HepG2 (cell line): Measurements from ENCODE around the gene NUDT1. TPM values are rescaled to one million over a fixed set of nuclear protein-coding genes. Genes with fewer than 3 reads are reported as not detected.

Experiments used
- ATAC-seq: fragments of 200-7000 bp; cut with Tn5 transposase; 3 replicates; pipeline ENCODE4 v1.9.1; 2020; ENCODE audit warnings: mild to moderate bottlenecking, moderate library complexity
- BruUV-seq: library from RNA; stranded (reverse); fragments of 400-500 nt; replicated peaks from 2 replicates; lab custom pipeline; 2021; lab: Mats Ljungman, UMichigan
- CTCF ChIA-PET: fragments of 300-600 bp; formaldehyde crosslinking; extraction: SDS; loops from one replicate; lab custom pipeline; 2021; ENCODE audit warnings: low total read pairs, inconsistent platforms, low intra/inter-chr PET ratio; lab: Yijun Ruan, JAX
- POLR2A ChIA-PET: fragments of 350-600 bp; sonication (Branson Sonifier 250); formaldehyde crosslinking; loops from one replicate; lab custom pipeline; 2020; ENCODE audit warnings: antibody characterized with exemption, inconsistent platforms; lab: Yijun Ruan, JAX
- DNase-seq: peaks from one replicate; pipeline ENCODE4 v3.0.0-alpha.2; 2015; ENCODE audit warnings: low spot score
- FAIRE-seq: peaks from 3 replicates; lab custom pipeline; 2011; peaks lifted over from hg19 to GRCh38; lab: Jason Lieb, UNC
- H2AFZ ChIP-seq: one replicate; pipeline ENCODE4 v1.6.1; 2011; ENCODE audit warnings: low read length, inconsistent platforms
- H3K27ac ChIP-seq: fragments of 300-600 bp; 3 replicates; pipeline ENCODE4 v1.8.0; 2011; ENCODE audit warnings: mixed run types, mild to moderate bottlenecking, mixed read lengths, low read length, inconsistent platforms; ENCODE audit not compliant: insufficient read depth; ENCODE audit errors: extremely low read length
- H3K27me3 ChIP-seq, 2 experiments: fragments of 200-600 bp in 1 of 2; 2 replicates in 1 of 2; 3 replicates in 1 of 2; pipeline versions ENCODE4 v1.6.0 to v1.8.0; 2011; ENCODE audit warnings: low read length in 2 of 2, mild to moderate bottlenecking in 2 of 2, moderate library complexity in 2 of 2, inconsistent platforms in 1 of 2; ENCODE audit not compliant: insufficient read depth in 2 of 2, control insufficient read depth in 1 of 2
- H3K36me3 ChIP-seq, 2 experiments: fragments of 200-600 bp in 1 of 2; replicated peaks in 1 of 2; 2 replicates in 1 of 2; 3 replicates in 1 of 2; pipeline versions ENCODE4 v1.5.1 to v1.8.0; 2011; ENCODE audit warnings: low read length in 2 of 2, inconsistent platforms in 1 of 2; ENCODE audit not compliant: insufficient read depth in 2 of 2, control insufficient read depth in 1 of 2
- H3K4me1 ChIP-seq: 2 replicates; pipeline ENCODE4 v1.5.1; 2012; ENCODE audit warnings: low read length, inconsistent platforms; ENCODE audit not compliant: insufficient read depth
- H3K4me2 ChIP-seq: 2 replicates; pipeline ENCODE4 v1.6.0; 2011; ENCODE audit warnings: low read depth, low read length, inconsistent platforms
- H3K4me3 ChIP-seq, 3 experiments: fragments of 200-600 bp in 1 of 3; sonication (generic), shearing (Covaris generic) in 1 of 3; replicated peaks in 1 of 3; 2 replicates each; pipeline ENCODE4 v1.5.1; 2011 to 2016; ENCODE audit warnings: low read length in 3 of 3, inconsistent platforms in 2 of 3, low read depth in 2 of 3, mild to moderate bottlenecking in 2 of 3, control low read depth in 1 of 3, mixed read lengths in 1 of 3; ENCODE audit not compliant: insufficient read depth in 1 of 3
- H3K79me2 ChIP-seq: one replicate; pipeline ENCODE4 v1.6.1; 2011; ENCODE audit warnings: low read length, inconsistent platforms; ENCODE audit not compliant: insufficient read depth
- H3K9ac ChIP-seq: 2 replicates; pipeline ENCODE4 v1.6.0; 2011; ENCODE audit warnings: mild to moderate bottlenecking, low read depth, low read length, inconsistent platforms; ENCODE audit not compliant: insufficient read depth
- H3K9me3 ChIP-seq: 2 replicates; pipeline ENCODE4 v1.5.1; 2012; ENCODE audit warnings: mild to moderate bottlenecking, low read length
- H4K20me1 ChIP-seq: 2 replicates; pipeline ENCODE4 v1.6.0; 2011; ENCODE audit warnings: inconsistent platforms, mild to moderate bottlenecking, low read length, moderate library complexity; ENCODE audit not compliant: insufficient read depth
- ARHGAP35 ChIP-seq: sonication (generic); formaldehyde crosslinking; IDR thresholded peaks from 2 replicates; pipeline ENCODE4 v1.9.0; 2022; ENCODE audit warnings: mild to moderate bottlenecking, inconsistent platforms, moderate library complexity, missing genetic modification reagents, borderline replicate concordance
- ARID2 ChIP-seq: sonication (generic); formaldehyde crosslinking; IDR thresholded peaks from 2 replicates; pipeline ENCODE4 v1.8.1; 2022; ENCODE audit warnings: mild to moderate bottlenecking, missing genetic modification reagents, borderline replicate concordance
- CEBPB ChIP-seq: IDR thresholded peaks from 2 replicates; pipeline ENCODE4 v1.6.1; 2011; ENCODE audit warnings: low read depth, low read length, improper control_type of control experiment, borderline replicate concordance
- CHCHD3 ChIP-seq: sonication (generic); formaldehyde crosslinking; IDR thresholded peaks from 2 replicates; pipeline ENCODE4 v1.8.0; 2022; ENCODE audit warnings: mild to moderate bottlenecking, missing genetic modification reagents, moderate library complexity
- ETS1 ChIP-seq: sonication (generic); formaldehyde crosslinking; IDR thresholded peaks from 2 replicates; pipeline ENCODE4 v1.4.0; 2020; ENCODE audit warnings: missing genetic modification reagents
- HNRNPH1 ChIP-seq: fragments of 200-400 bp; formaldehyde crosslinking; optimal IDR thresholded peaks from 2 replicates; pipeline ENCODE3; 2017; ENCODE audit warnings: mild to moderate bottlenecking, low read depth, low read length
- MATR3 ChIP-seq: sonication (generic); formaldehyde crosslinking; IDR thresholded peaks from 2 replicates; pipeline ENCODE4 v1.4.0; 2020; ENCODE audit warnings: missing genetic modification reagents
- PRDM15 ChIP-seq: sonication (generic); formaldehyde crosslinking; IDR thresholded peaks from 2 replicates; pipeline ENCODE4 v1.4.0; 2020; ENCODE audit warnings: missing genetic modification reagents
- SYNCRIP ChIP-seq: fragments of 200-400 bp; formaldehyde crosslinking; IDR thresholded peaks from 2 replicates; pipeline ENCODE4 v1.6.1; 2018; ENCODE audit warnings: mild to moderate bottlenecking, low read depth, low read length; ENCODE audit not compliant: insufficient read depth
- ZBTB26 ChIP-seq: IDR thresholded peaks from 2 replicates; pipeline ENCODE4 v1.6.1; 2016; ENCODE audit warnings: missing compliant biosample characterization, missing genetic modification reagents, borderline replicate concordance
- ZFP36L2 ChIP-seq: sonication (generic); formaldehyde crosslinking; IDR thresholded peaks from 2 replicates; pipeline ENCODE4 v1.4.0; 2020; ENCODE audit warnings: missing genetic modification reagents
- ZNF124 ChIP-seq: sonication (generic); formaldehyde crosslinking; IDR thresholded peaks from 2 replicates; pipeline ENCODE4 v1.4.0; 2020; ENCODE audit warnings: missing genetic modification reagents
- ZSCAN21 ChIP-seq: sonication (generic); formaldehyde crosslinking; IDR thresholded peaks from 2 replicates; pipeline ENCODE4 v1.8.0; 2022; ENCODE audit warnings: mild to moderate bottlenecking, missing genetic modification reagents, moderate library complexity, borderline replicate concordance
- WGBS: methylation state at CpG from one replicate; pipeline ENCODE4 v1.1.6; 2017; ENCODE audit warnings: low lambda C conversion rate; 5-methylcytosine and 5-hydroxymethylcytosine counted together
- in situ Hi-C: cut with HindIII; loops from 2 replicates; pipeline ENCODE4 v1.10.0; 2017; ENCODE audit warnings: low pct_unique_long_range_greater_than_20kb; ENCODE audit not compliant: extremely low pct_ligation_motif_present
- intact Hi-C: fragments of 100-400 bp; cut with micrococcal nuclease; formaldehyde crosslinking; loops from one replicate; pipeline ENCODE4 v1.10.0; 2022; ENCODE audit not compliant: unreplicated experiment
- polyA plus RNA-seq, 8 experiments: library from polyadenylated mRNA; depleted of rRNA in 3 of 8; stranded (reverse) in 7 of 8; unstranded in 1 of 8; fragments of >200 nt; fragmentation: Illumina TruSeq in 4 of 8; extraction: Trizol in 4 of 8; gene quantifications; 2 replicates each; pipeline versions ENCODE4 v1.2.1 to v1.2.3, GENCODE V29; 2011 to 2016; ENCODE audit warnings: low read depth in 4 of 8, missing spikeins in 1 of 8, mixed read lengths in 1 of 8; ENCODE audit not compliant: insufficient read depth in 1 of 8
- total RNA-seq, 5 experiments: library from RNA; depleted of rRNA; stranded (reverse); fragments of >200 nt; fragmentation: Illumina TruSeq; extraction: Trizol; gene quantifications; 2 replicates each; pipeline ENCODE4 v1.2.3, GENCODE V29; 2016; ENCODE audit warnings: low read depth in 1 of 5

The NUDT1 gene
- total and polyA plus RNA-seq, 2 of the 13 experiments (the other 11 are each of a cell fraction or from before 2014, with no cell fraction given), result 9.1 to 26.8 TPM

GRCh38 chr7:2219606-2220005, 22.4 kb upstream of the NUDT1 start (continued):
- no peak for TF ChIP-seq ZSCAN21 (CRISPR knock-in tag)
- no peak for TF ChIP-seq ARHGAP35 (CRISPR knock-in tag)
- no peak for TF ChIP-seq ZFP36L2 (CRISPR knock-in tag)
- no peak for TF ChIP-seq HNRNPH1
- no peak for TF ChIP-seq ZBTB26 (CRISPR knock-in tag)

GRCh38 chr7:2220030-2220429, 22.0 kb upstream of the NUDT1 start:
- peaks cover 40 to 80% of the 10 kb centered on the region in 2 experiments; a peak in 4 of 5 replicates for H3K36me3 ChIP-seq
- CTCF ChIA-PET, result no interaction called here

More at GRCh38 chr7:2220030-2220429, 22.0 kb upstream of the NUDT1 start:
- no peak overlapping the region for H3K9ac ChIP-seq
- 98% methylated on average over 12 of the region's 19 CpGs for WGBS
- H3K4me3 ChIP-seq, result no peak overlapping the region
- no peak overlapping the region for H3K4me2 ChIP-seq
- POLR2A ChIA-PET, result no interaction called here
- H3K4me1 ChIP-seq, result no peaks in the 10 kb centered on the region
- no peaks in the 10 kb centered on the region for H3K27me3 ChIP-seq
- TF ChIP-seq SYNCRIP (no peak), CHCHD3 (no peak), ETS1 (no peak), CEBPB (no peak), ARID2 (CRISPR knock-in tag) (no peak), MATR3 (CRISPR knock-in tag) (no peak), PRDM15 (CRISPR knock-in tag) (no peak), ZNF124 (CRISPR knock-in tag) (no peak)
- H3K27ac ChIP-seq, result no peak overlapping the region
- H3K9me3 ChIP-seq, result no peaks in the 10 kb centered on the region
- peaks cover 10% of the 10 kb centered on the region for H3K79me2 ChIP-seq
- DNase-seq, result no peak
- H4K20me1 ChIP-seq, result peaks cover 2% of the 10 kb centered on the region; the same call in 1 of the 2 replicates
- in situ Hi-C loops, result loop anchor here (25.0 kb wide), 1 partner anchor 633 kb away; no protein-coding TSS in a partner anchor
- intact Hi-C loops, result no loop called here
- BruUV-seq, result no TSS peak
- no peak for FAIRE-seq
- no peak overlapping the region for H2AFZ ChIP-seq
- ATAC-seq, result no peak
